ENCODE measurements around the gene ADAD2. TPM values are rescaled to one million over a fixed set of nuclear protein-coding genes. Genes with fewer than 3 reads are reported as not detected.

Gene ADAD2
- total and polyA plus RNA-seq, 2 donors (not counting 3 experiments of a cell fraction or from before 2014, with no cell fraction given), result 0.04 TPM; not detected in 1

DNA sequence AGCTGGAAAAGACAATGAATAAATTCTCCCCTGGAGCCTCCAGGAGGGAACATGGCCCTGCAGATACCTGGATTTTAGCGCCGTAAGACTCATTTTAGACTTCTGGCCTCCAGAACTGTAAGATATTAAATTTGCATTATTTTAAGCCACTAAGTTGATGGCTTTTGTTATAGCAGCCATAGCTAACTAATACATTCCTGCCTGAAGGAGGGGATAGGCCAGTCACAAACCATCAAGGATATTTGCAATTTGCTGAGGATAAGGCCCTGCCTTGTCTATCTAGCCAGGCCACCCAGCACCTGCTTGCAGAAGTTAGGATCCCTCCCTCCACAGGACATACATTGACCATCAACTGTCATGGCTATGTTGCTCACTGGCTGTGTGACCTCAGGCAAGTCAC, 53.8 kb downstream of the ADAD2 start:
- no peaks in the 10 kb centered on the region for H3K79me2 ChIP-seq (ENCODE audit: control insufficient read depth, insufficient read depth, low read length)
- no peaks in the 10 kb centered on the region for H3K9me3 ChIP-seq (replicated peaks; ENCODE audit: control insufficient read depth, insufficient read depth, low read length)
- POLR2A ChIA-PET, result no interaction called here
- H3K9ac ChIP-seq (replicated peaks; ENCODE audit: extremely low read depth, insufficient read depth, low read length), result no peak overlapping the region
- CTCF ChIA-PET, result interaction anchor here (1.3 kb wide), 1 partner anchor 19 kb away, joined by 4 read pairs; no protein-coding TSS in a partner anchor
- H2AFZ ChIP-seq (ENCODE audit: low read depth, low read length), result no peak overlapping the region
- no peak overlapping the region for H3K27ac ChIP-seq (ENCODE audit: insufficient read depth, low read depth, low read length)
- no peaks in the 10 kb centered on the region for H3K9me1 ChIP-seq (replicated peaks; ENCODE audit: control insufficient read depth, extremely low read depth, insufficient read depth, low read length)
- H4K20me1 ChIP-seq (replicated peaks; ENCODE audit: control insufficient read depth, extremely low read depth, insufficient read depth, low read length), result no peaks in the 10 kb centered on the region
- no peak for TF ChIP-seq MYC (IDR thresholded peaks at IDR 0.05; ENCODE audit: low read depth, low read length)
- TF ChIP-seq, protein P1, sequence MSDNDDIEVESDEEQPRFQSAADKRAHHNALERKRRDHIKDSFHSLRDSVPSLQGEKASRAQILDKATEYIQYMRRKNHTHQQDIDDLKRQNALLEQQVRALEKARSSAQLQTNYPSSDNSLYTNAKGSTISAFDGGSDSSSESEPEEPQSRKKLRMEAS (IDR thresholded peaks at IDR 0.05; ENCODE audit: insufficient read depth, insufficient read length), result no peak
- TF ChIP-seq CTCF (IDR thresholded peaks at IDR 0.05; ENCODE audit: extremely low read depth in 1 of 2, insufficient read depth in 1 of 2, low read depth in 1 of 2, low read length in 2 of 2), result no peak
- dilution Hi-C loops (cut with MboI; ENCODE audit: extremely low pct_ligation_motif_present, low sequenced_read_pairs), result loop anchor here (25.0 kb wide), 1 partner anchor 168 kb away; no protein-coding TSS in a partner anchor
- H3K4me3 ChIP-seq (replicated peaks in 1 of 3; ENCODE audit: insufficient read depth in 1 of 3, low read depth in 1 of 3, low read length in 3 of 3), result no peak overlapping the region
- DNase-seq (ENCODE audit: low read depth, low spot score), result no peak
- no peaks in the 10 kb centered on the region for H3K4me1 ChIP-seq (ENCODE audit: control insufficient read depth, extremely low read depth, insufficient read depth, low read length)
- BruUV-seq (replicated peaks), result no TSS peak
- no peaks in the 10 kb centered on the region for H3K36me3 ChIP-seq (ENCODE audit: control insufficient read depth in 2 of 2, extremely low read depth in 1 of 2, insufficient read depth in 2 of 2, low read length in 2 of 2)
- FAIRE-seq, result no peak
- H3K4me2 ChIP-seq (ENCODE audit: insufficient read depth, low read length), result no peak overlapping the region
- intact Hi-C loops (cut with micrococcal nuclease), result no loop called here
- H3K27me3 ChIP-seq (ENCODE audit: control insufficient read depth in 2 of 2, insufficient read depth in 2 of 2, low read length in 2 of 2), result peaks cover 1 to 3% of the 10 kb centered on the region in 2 experiments

DNA sequence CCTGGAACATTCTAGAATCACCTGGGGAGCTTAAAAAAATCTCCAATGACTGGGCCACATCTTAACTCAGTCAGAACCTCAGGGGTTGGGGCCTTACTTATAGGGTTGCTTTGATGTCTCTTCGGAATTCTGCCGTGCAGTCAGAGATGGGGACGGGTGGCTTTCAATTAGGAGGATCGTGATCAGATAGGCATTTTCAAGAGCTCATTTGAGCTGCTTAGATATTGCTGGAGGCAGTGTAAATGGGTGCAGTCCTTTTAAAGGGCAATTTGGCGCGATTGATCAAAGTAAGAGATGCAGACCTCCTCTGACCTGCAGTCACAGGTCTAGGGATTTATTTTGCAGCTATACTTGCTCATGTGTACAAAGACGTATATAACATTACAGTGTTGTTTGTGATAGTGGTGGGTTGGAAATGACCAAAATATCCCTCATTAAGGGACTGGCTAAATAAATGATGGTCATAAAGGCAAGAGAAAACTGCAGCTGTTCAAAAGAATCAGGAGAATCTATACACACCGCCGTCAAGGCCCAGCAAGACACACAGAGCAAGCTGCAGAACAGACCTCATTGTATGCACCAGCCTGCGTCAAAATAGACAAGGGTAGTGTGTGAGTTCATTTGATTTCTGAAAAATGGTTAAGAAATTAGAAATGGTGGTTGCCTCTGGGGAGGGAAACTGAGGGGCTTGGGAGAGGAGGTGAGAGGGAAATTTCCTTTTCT, 55.2 kb downstream of the ADAD2 start:
- BruUV-seq (replicated peaks), result no TSS peak
- no peaks in the 10 kb centered on the region for H3K9me3 ChIP-seq (replicated peaks; ENCODE audit: control insufficient read depth, insufficient read depth, low read length)
- intact Hi-C loops (cut with micrococcal nuclease) (no loop called here), dilution Hi-C loops (cut with MboI; ENCODE audit: extremely low pct_ligation_motif_present, low sequenced_read_pairs) (loop anchor here (25.0 kb wide), 1 partner anchor 166 kb away; no protein-coding TSS in a partner anchor)
- no peak overlapping the region for H2AFZ ChIP-seq (ENCODE audit: low read depth, low read length)
- H3K9ac ChIP-seq (replicated peaks; ENCODE audit: extremely low read depth, insufficient read depth, low read length), result no peak overlapping the region
- ChIA-PET POLR2A (no interaction called here), CTCF (interaction anchor here (1.2 to 1.3 kb wide), 3 partner anchors 11 to 17 kb away, joined by 3 to 4 read pairs (median 4); no protein-coding TSS in a partner anchor)
- H3K27ac ChIP-seq (ENCODE audit: insufficient read depth, low read depth, low read length), result no peak overlapping the region
- no peaks in the 10 kb centered on the region for H3K36me3 ChIP-seq (ENCODE audit: control insufficient read depth in 2 of 2, extremely low read depth in 1 of 2, insufficient read depth in 2 of 2, low read length in 2 of 2)
- H4K20me1 ChIP-seq (replicated peaks; ENCODE audit: control insufficient read depth, extremely low read depth, insufficient read depth, low read length), result no peaks in the 10 kb centered on the region
- TF ChIP-seq JUN (IDR thresholded peaks at IDR 0.05; ENCODE audit: borderline replicate concordance, insufficient read depth, insufficient read length, low read depth) (no peak), CTCF (IDR thresholded peaks at IDR 0.05; ENCODE audit: extremely low read depth in 1 of 2, insufficient read depth in 1 of 2, low read depth in 1 of 2, low read length in 2 of 2) (no peak), POLR2A (IDR thresholded peaks at IDR 0.05; ENCODE audit: low read depth, low read length) (no peak), EZH2 (IDR thresholded peaks at IDR 0.05; ENCODE audit: borderline replicate concordance, low read depth, low read length, severe bottlenecking) (no peak), MYC (IDR thresholded peaks at IDR 0.05; ENCODE audit: low read depth, low read length) (no peak), POLR2AphosphoS5 (IDR thresholded peaks at IDR 0.05; ENCODE audit: insufficient read depth, low read depth, low read length) (no peak), GATA2 (IDR thresholded peaks at IDR 0.05; ENCODE audit: insufficient read depth, insufficient read length, low read depth, low read length) (no peak), FOS (IDR thresholded peaks at IDR 0.05; ENCODE audit: borderline replicate concordance, insufficient read depth, low read length) (no peak)
- TF ChIP-seq, protein P1 (IDR thresholded peaks at IDR 0.05; ENCODE audit: insufficient read depth, insufficient read length), result no peak
- H3K79me2 ChIP-seq (ENCODE audit: control insufficient read depth, insufficient read depth, low read length), result no peaks in the 10 kb centered on the region
- FAIRE-seq, result no peak
- H3K9me1 ChIP-seq (replicated peaks; ENCODE audit: control insufficient read depth, extremely low read depth, insufficient read depth, low read length), result no peaks in the 10 kb centered on the region
- no peak for DNase-seq (ENCODE audit: low read depth, low spot score)
- H3K27me3 ChIP-seq (ENCODE audit: control insufficient read depth in 2 of 2, insufficient read depth in 2 of 2, low read length in 2 of 2), result peaks cover 0 to 2% of the 10 kb centered on the region in 2 experiments
- H3K4me1 ChIP-seq (ENCODE audit: control insufficient read depth, extremely low read depth, insufficient read depth, low read length), result no peaks in the 10 kb centered on the region
- H3K4me2 ChIP-seq (ENCODE audit: insufficient read depth, low read length), result no peak overlapping the region
- no peak overlapping the region for H3K4me3 ChIP-seq (replicated peaks in 1 of 3; ENCODE audit: insufficient read depth in 1 of 3, low read depth in 1 of 3, low read length in 3 of 3)
